SU-DHL-6 (cell line): ENCODE data around the gene PSORS1C1.

Experiments used
- H2AFZ ChIP-seq: fragments of 200-600 bp; sonication (generic); 2 replicates; pipeline ENCODE4 v1.6.1; 2014; ENCODE audit warnings: low read depth, mild to moderate bottlenecking, moderate library complexity, mixed read lengths, antibody characterized with exemption, low read length; ENCODE audit not compliant: severe bottlenecking
- H3F3A ChIP-seq: fragments of 200-600 bp; shearing (Covaris generic); 2 replicates; pipeline ENCODE4 v1.6.0; 2016; ENCODE audit warnings: antibody characterized with exemption, mild to moderate bottlenecking; ENCODE audit not compliant: insufficient read depth
- H3K27ac ChIP-seq: fragments of 200-600 bp; sonication (generic); 2 replicates; pipeline ENCODE4 v1.5.1; 2016; ENCODE audit warnings: low read depth, mild to moderate bottlenecking, low read length, moderate library complexity, mixed read lengths
- H3K27me3 ChIP-seq: fragments of 200-600 bp; sonication (generic), shearing (Covaris generic); 2 replicates; pipeline ENCODE4 v1.6.0; 2014; ENCODE audit warnings: mild to moderate bottlenecking, low read length
- H3K36me3 ChIP-seq: fragments of 200-600 bp; sonication (generic); 2 replicates; pipeline ENCODE4 v1.6.1; 2014; ENCODE audit warnings: mild to moderate bottlenecking, low read length, mixed read lengths
- H3K4me2 ChIP-seq: fragments of 300-600, 200-600 bp; shearing (Covaris generic), sonication (generic); 2 replicates; pipeline ENCODE4 v1.6.0; 2014; ENCODE audit warnings: low read length, low read depth, mild to moderate bottlenecking; ENCODE audit not compliant: poor library complexity, severe bottlenecking
- H3K4me3 ChIP-seq: fragments of 200-600 bp; sonication (generic); 2 replicates; pipeline ENCODE4 v1.5.1; 2014; ENCODE audit warnings: antibody characterized with exemption, low read length, mild to moderate bottlenecking, mixed read lengths; ENCODE audit not compliant: insufficient read depth, poor library complexity, severe bottlenecking
- H3K79me2 ChIP-seq: fragments of 200-600 bp; sonication (generic); 2 replicates; pipeline ENCODE4 v1.6.1; 2014; ENCODE audit warnings: mild to moderate bottlenecking, low read length, moderate library complexity; ENCODE audit not compliant: insufficient read depth
- H3K9ac ChIP-seq: fragments of 200-600 bp; sonication (generic); 2 replicates; pipeline ENCODE4 v1.7.0; 2014; ENCODE audit warnings: mild to moderate bottlenecking, low read length
- H3K9me2 ChIP-seq: fragments of 200-600 bp; sonication (generic); replicated peaks from 2 replicates; pipeline ENCODE4 v1.6.1; 2014; ENCODE audit warnings: low read length; ENCODE audit not compliant: insufficient read depth
- H3K9me3 ChIP-seq: fragments of 200-600 bp; sonication (generic); 2 replicates; pipeline ENCODE4 v1.6.1; 2014; ENCODE audit warnings: low read length, mixed read lengths; ENCODE audit not compliant: insufficient read depth
- H4K20me1 ChIP-seq: fragments of 200-600 bp; sonication (generic); 2 replicates; pipeline ENCODE4 v1.6.1; 2014; ENCODE audit warnings: low read depth, mild to moderate bottlenecking, antibody characterized with exemption, low read length, moderate library complexity, mixed read lengths
- EZH2phosphoT487 ChIP-seq: fragments of 200-600 bp; sonication (generic), shearing (Covaris generic); conservative IDR thresholded peaks from 2 replicates; pipeline ENCODE4 v1.6.1; 2018; ENCODE audit warnings: mild to moderate bottlenecking, antibody characterized with exemption, low read length, moderate library complexity, mixed read lengths
- TF ChIP-seq, protein P1 (sequence below): fragments of 200-600 bp; sonication (generic); IDR thresholded peaks from one replicate; pipeline ENCODE4 v1.5.1; 2017; ENCODE audit warnings: antibody characterized with exemption, mild to moderate bottlenecking, low read length, moderate library complexity; ENCODE audit not compliant: insufficient read depth, poor library complexity, severe bottlenecking

PSORS1C1 gene

DNA sequence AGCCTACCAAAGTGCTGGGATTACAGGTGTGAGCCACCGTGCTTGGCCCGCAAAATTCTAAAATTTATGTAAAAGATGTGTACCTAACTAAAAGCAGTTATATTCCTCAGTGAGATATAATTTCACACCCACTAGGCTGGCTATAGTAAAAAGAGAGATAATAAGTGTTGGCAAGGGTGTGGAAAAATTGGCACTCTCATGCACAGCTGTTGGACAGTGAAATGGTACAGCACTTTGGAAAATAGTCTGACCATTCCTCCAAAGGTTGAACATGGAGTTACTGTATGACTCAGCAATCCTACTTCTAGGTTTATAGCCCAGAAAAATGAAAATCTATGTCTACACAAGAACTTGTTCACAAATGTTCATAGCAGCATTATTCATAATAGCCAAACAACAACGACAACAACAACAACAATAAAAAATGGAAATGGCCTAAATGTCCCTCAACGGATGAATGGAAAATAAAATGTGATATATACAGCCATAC lies 16.1 kb upstream of the PSORS1C1 start:
- Histone ChIP-seq H3K27me3 (no peaks in the 10 kb centered on the region), H2AFZ (no peak overlapping the region), H3K9me2 (no peaks in the 10 kb centered on the region), H3K36me3 (no peaks in the 10 kb centered on the region), H3K4me2 (no peak overlapping the region), H3K27ac (no peak overlapping the region), H3K79me2 (no peaks in the 10 kb centered on the region), H3F3A (no peaks in the 10 kb centered on the region), H3K4me3 (no peak overlapping the region), H3K9ac (no peak overlapping the region), H3K9me3 (no peaks in the 10 kb centered on the region), H4K20me1 (no peaks in the 10 kb centered on the region)
- TF ChIP-seq EZH2phosphoT487, result no peak
- TF ChIP-seq, protein P1, sequence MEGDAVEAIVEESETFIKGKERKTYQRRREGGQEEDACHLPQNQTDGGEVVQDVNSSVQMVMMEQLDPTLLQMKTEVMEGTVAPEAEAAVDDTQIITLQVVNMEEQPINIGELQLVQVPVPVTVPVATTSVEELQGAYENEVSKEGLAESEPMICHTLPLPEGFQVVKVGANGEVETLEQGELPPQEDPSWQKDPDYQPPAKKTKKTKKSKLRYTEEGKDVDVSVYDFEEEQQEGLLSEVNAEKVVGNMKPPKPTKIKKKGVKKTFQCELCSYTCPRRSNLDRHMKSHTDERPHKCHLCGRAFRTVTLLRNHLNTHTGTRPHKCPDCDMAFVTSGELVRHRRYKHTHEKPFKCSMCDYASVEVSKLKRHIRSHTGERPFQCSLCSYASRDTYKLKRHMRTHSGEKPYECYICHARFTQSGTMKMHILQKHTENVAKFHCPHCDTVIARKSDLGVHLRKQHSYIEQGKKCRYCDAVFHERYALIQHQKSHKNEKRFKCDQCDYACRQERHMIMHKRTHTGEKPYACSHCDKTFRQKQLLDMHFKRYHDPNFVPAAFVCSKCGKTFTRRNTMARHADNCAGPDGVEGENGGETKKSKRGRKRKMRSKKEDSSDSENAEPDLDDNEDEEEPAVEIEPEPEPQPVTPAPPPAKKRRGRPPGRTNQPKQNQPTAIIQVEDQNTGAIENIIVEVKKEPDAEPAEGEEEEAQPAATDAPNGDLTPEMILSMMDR, result no peak

DNA sequence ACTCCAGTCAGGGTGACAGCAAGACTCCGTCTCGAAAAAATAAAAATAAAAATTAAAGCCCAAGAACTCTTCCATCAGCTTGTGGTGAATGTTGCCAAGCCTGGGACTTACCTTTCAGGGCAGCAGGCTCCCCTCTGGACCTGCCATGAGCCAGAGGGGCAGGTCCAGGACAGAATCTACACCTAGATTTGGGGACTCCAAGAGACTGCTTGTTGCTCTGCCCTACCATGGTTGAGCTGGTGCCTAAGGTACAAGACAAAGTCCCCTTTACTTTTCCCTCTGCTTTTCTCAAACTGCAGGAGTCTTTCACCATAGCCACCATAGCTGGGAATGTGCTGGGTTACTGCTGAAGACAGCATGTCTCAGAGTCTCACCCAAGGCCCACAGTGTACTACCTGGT lies 11.5 kb upstream of the PSORS1C1 start:
- H3K4me3 ChIP-seq, result no peak overlapping the region
- no peak overlapping the region for H3K4me2 ChIP-seq
- no peak for TF ChIP-seq EZH2phosphoT487
- TF ChIP-seq, protein P1, result no peak
- no peaks in the 10 kb centered on the region for H3F3A ChIP-seq
- H3K27me3 ChIP-seq, result no peaks in the 10 kb centered on the region
- no peak overlapping the region for H3K27ac ChIP-seq
- H2AFZ ChIP-seq, result no peak overlapping the region
- H3K9ac ChIP-seq, result no peak overlapping the region
- H3K9me2 ChIP-seq, result no peaks in the 10 kb centered on the region
- no peaks in the 10 kb centered on the region for H3K9me3 ChIP-seq
- H3K36me3 ChIP-seq, result no peaks in the 10 kb centered on the region
- no peaks in the 10 kb centered on the region for H3K79me2 ChIP-seq
- H4K20me1 ChIP-seq, result no peaks in the 10 kb centered on the region

DNA sequence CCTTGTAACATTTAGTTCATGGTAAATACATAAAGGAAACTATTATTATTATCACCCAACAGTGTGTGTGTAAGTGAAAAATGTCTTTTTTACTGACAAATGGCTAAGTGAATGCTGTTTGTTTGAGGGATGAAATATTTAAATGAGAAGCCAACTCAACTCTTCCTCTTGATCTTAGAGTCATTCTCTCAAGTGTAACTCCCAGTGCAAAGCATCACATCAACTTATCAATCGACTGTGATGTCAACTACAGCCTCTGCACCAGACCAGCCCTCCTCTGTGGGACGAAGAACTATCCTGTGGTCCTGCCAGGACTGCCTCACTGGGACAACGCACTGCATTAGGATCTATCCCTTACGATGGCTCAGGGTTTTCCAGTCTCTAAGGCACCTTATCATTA lies 7.5 kb upstream of the PSORS1C1 start:
- H3K36me3 ChIP-seq, result no peaks in the 10 kb centered on the region
- H3F3A ChIP-seq, result no peaks in the 10 kb centered on the region
- H3K79me2 ChIP-seq, result no peaks in the 10 kb centered on the region
- no peak for TF ChIP-seq EZH2phosphoT487
- no peak overlapping the region for H3K27ac ChIP-seq
- no peak overlapping the region for H3K4me3 ChIP-seq
- H3K27me3 ChIP-seq, result no peaks in the 10 kb centered on the region
- no peak overlapping the region for H2AFZ ChIP-seq
- no peaks in the 10 kb centered on the region for H4K20me1 ChIP-seq
- no peak overlapping the region for H3K9ac ChIP-seq
- no peak overlapping the region for H3K4me2 ChIP-seq
- H3K9me2 ChIP-seq, result no peaks in the 10 kb centered on the region
- no peaks in the 10 kb centered on the region for H3K9me3 ChIP-seq

DNA sequence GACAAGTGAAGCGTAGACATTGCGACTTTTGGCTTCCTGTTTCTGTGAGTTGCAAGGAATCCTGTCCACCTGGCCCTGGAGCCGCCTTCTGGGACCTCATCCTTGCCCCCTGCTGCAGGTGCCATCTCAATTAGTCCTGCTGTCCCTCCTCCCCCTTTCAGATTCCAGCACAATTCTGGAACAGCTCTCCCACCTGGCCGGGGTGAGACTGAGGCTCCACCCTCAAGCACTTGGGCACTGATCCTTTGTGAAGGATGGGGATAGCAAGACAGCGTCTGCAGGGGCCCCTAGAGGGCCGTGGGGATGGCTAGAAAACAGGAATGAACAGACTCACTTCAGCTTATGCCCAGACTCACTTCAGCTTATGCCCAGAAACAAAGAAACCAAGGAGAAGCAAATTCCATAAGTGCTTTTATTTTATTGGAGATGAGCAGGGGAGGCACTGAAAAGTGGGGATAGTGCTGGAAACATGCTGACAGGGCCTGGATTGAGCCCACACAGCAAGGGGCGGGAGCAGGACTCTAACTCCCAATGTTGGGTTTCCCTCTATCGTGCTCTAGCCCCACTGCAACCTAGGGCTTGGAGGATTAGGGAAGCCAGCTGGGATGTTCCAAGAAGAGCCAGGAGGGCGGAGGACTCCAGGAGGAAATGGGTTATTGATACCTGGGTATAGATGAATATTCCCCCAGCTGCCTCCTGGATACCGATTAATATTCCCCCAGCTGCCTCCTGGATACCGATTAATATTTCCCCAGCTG lies 3.6 kb upstream of the PSORS1C1 start:
- Histone ChIP-seq H3K9me2 (no peaks in the 10 kb centered on the region), H3K27me3 (no peaks in the 10 kb centered on the region), H3K79me2 (no peaks in the 10 kb centered on the region), H3K4me2 (no peak overlapping the region), H3K9ac (no peak overlapping the region), H3K4me3 (no peak overlapping the region), H3K27ac (no peak overlapping the region), H3K36me3 (no peaks in the 10 kb centered on the region), H2AFZ (no peak overlapping the region), H4K20me1 (no peaks in the 10 kb centered on the region), H3K9me3 (no peaks in the 10 kb centered on the region), H3F3A (no peaks in the 10 kb centered on the region)
- no peak for TF ChIP-seq EZH2phosphoT487
- TF ChIP-seq, protein P1, result no peak
